Progenitor cell of endocrine pancreas (in vitro differentiated cells): ENCODE results near the gene ST7. TPM values are rescaled to one million over a fixed set of nuclear protein-coding genes. Genes with fewer than 3 reads are reported as not detected.

ENCODE experiments used
- DNase-seq: peaks from one replicate; pipeline ENCODE4 v3.0.0; 2021; ENCODE audit warnings: low spot score; ENCODE audit not compliant: unreplicated experiment
- H3K27ac Mint-ChIP-seq: 2 replicates; pipeline ENCODE4 v1.8.0; 2021; ENCODE audit warnings: mild to moderate bottlenecking, moderate library complexity, mixed read lengths
- H3K27me3 Mint-ChIP-seq: 2 replicates; pipeline ENCODE4 v1.8.0; 2021; ENCODE audit warnings: mixed read lengths
- H3K36me3 Mint-ChIP-seq: 2 replicates; pipeline ENCODE4 v1.8.0; 2022; ENCODE audit warnings: mixed read lengths; ENCODE audit not compliant: insufficient read depth
- H3K4me1 Mint-ChIP-seq: 2 replicates; pipeline ENCODE4 v1.8.0; 2021; ENCODE audit warnings: low read depth, mixed read lengths
- H3K4me3 Mint-ChIP-seq: 2 replicates; pipeline ENCODE4 v1.8.0; 2021; ENCODE audit warnings: low read depth, mild to moderate bottlenecking, moderate library complexity, mixed read lengths
- H3K9me3 Mint-ChIP-seq: 2 replicates; pipeline ENCODE4 v1.8.0; 2021; ENCODE audit warnings: low read depth, mixed read lengths
- total RNA-seq: library from RNA; stranded (reverse); gene quantifications from 2 replicates; pipeline ENCODE4 v1.2.1, GENCODE V29; 2021
- TF ChIP-seq, protein P1 (sequence below): fragments of 200-600 bp; sonication (generic); IDR thresholded peaks from one replicate; pipeline ENCODE4 v1.5.0; 2021; ENCODE audit warnings: antibody characterized with exemption, mild to moderate bottlenecking; ENCODE audit not compliant: unreplicated experiment

Gene ST7
- total RNA-seq, 1 donor from 2014 or later = 24.8 TPM

GRCh38 chr7:117041007-117041406 is 87.7 kb downstream of the ST7 start:
- peaks cover 9% of the 10 kb centered on the region for H3K9me3 Mint-ChIP-seq
- DNase-seq = no peak
- no peak overlapping the region for H3K27ac Mint-ChIP-seq
- no peak overlapping the region for H3K4me3 Mint-ChIP-seq
- H3K27me3 Mint-ChIP-seq = no peaks in the 10 kb centered on the region
- TF ChIP-seq, protein P1, sequence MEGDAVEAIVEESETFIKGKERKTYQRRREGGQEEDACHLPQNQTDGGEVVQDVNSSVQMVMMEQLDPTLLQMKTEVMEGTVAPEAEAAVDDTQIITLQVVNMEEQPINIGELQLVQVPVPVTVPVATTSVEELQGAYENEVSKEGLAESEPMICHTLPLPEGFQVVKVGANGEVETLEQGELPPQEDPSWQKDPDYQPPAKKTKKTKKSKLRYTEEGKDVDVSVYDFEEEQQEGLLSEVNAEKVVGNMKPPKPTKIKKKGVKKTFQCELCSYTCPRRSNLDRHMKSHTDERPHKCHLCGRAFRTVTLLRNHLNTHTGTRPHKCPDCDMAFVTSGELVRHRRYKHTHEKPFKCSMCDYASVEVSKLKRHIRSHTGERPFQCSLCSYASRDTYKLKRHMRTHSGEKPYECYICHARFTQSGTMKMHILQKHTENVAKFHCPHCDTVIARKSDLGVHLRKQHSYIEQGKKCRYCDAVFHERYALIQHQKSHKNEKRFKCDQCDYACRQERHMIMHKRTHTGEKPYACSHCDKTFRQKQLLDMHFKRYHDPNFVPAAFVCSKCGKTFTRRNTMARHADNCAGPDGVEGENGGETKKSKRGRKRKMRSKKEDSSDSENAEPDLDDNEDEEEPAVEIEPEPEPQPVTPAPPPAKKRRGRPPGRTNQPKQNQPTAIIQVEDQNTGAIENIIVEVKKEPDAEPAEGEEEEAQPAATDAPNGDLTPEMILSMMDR = no peak
- no peaks in the 10 kb centered on the region for H3K36me3 Mint-ChIP-seq
- peaks cover 2% of the 10 kb centered on the region for H3K4me1 Mint-ChIP-seq

DNA sequence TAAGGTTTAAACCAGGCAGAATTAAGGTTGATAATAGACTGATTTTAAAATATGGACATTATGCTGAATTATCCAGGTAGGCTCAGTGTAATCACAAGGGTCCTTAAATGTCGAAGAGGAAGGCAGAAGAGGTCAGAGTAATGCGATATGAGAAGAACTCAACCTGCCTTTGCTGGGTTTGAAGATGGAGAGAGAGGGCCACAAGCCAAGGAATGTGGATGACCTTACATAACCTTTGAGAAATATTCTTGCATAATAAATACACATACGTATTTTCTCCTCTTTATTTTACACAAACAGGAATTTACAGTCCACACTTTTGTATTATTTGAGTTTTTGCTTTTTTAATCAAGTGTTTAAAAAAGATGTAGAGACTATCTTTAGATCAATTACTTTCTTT is 88.5 kb downstream of the ST7 start:
- Mint-ChIP-seq H3K4me3 (no peak overlapping the region), H3K27me3 (no peaks in the 10 kb centered on the region), H3K36me3 (no peaks in the 10 kb centered on the region), H3K9me3 (peaks cover 9% of the 10 kb centered on the region), H3K4me1 (no peaks in the 10 kb centered on the region), H3K27ac (no peak overlapping the region)
- DNase-seq = no peak
- TF ChIP-seq, protein P1 = no peak

DNA sequence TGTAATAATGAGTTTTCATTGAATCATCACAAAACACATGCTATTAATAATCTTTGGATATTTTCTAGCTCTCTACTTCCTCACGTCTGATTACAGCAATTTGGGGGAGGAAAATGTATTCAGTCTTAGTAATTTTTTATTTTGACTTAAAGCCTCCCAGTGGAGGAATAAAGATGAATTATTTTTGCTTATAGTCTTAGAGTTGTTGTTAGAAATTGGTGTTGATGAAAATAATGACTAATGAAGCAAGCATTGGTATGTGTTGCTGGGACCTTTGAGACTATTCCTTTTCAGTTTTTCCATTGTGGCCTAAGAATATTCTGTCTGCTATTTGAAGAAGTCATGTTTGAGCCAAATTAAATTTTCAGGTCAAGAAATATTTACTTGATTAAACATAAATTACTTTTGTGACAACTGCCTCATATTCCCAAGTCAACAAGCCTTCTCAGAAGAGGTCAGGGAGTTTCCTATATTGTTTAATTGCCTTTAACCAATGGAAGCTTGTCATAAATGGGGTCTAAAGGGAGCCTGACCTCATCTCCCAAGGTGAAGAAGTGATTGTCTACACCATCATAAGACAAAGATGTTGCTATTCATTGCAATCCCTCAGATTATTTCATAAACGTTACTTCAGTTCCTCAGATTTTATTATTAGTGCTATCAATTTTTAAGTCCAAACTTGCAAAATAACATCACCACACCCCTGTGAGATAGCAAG is 90.0 kb downstream of the ST7 start:
- H3K4me1 Mint-ChIP-seq = no peaks in the 10 kb centered on the region
- no peak overlapping the region for H3K27ac Mint-ChIP-seq
- TF ChIP-seq, protein P1 = no peak
- DNase-seq = no peak
- peaks cover 9% of the 10 kb centered on the region for H3K9me3 Mint-ChIP-seq
- H3K27me3 Mint-ChIP-seq = no peaks in the 10 kb centered on the region
- no peak overlapping the region for H3K4me3 Mint-ChIP-seq
- no peaks in the 10 kb centered on the region for H3K36me3 Mint-ChIP-seq

GRCh38 chr7:117044664-117045063 is 91.4 kb downstream of the ST7 start:
- H3K27ac Mint-ChIP-seq = no peak overlapping the region
- no peak overlapping the region for H3K4me3 Mint-ChIP-seq
- no peaks in the 10 kb centered on the region for H3K4me1 Mint-ChIP-seq
- H3K27me3 Mint-ChIP-seq = no peaks in the 10 kb centered on the region
- TF ChIP-seq, protein P1 = no peak
- peaks cover 9% of the 10 kb centered on the region for H3K9me3 Mint-ChIP-seq
- no peaks in the 10 kb centered on the region for H3K36me3 Mint-ChIP-seq
- DNase-seq = no peak

DNA sequence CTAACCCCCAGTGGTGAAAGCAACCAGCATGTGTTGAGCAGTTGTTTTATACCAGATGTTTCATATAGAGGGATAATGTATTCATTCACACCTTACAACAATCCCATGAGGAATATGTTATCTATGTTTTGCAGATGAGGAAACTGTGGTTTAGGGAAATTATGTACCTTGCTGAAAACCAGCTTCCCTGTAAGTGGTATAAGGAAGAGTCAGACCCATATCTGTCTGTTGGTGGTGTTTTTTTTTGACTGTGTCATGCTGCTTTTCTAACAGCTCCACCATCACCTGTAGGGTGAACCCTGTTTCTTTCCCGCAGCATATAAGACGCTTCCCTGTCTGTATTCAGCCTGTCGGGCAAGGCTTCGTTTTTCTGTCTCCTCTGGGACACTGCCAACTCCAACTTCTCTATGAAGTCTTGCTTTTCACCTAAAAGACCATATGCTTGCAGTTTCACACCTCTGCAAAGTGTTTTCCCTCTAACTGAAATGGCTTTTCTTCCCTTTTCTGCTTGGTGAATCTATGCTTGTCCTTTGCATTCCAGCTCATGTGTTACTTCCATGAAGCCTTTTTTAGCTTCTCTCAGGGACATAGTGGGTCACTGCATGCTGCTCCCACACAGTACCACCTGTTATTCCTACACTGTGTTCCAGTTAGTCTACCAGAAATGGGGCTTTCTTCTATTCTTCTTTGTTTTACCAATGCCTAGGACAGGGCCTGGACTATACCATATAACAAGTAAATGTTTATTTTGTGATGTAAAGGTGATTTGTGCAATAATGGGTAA is 92.8 kb downstream of the ST7 start:
- TF ChIP-seq, protein P1 = no peak
- Mint-ChIP-seq H3K27me3 (no peaks in the 10 kb centered on the region), H3K4me1 (no peaks in the 10 kb centered on the region), H3K9me3 (peaks cover 9% of the 10 kb centered on the region), H3K27ac (no peak overlapping the region), H3K36me3 (no peaks in the 10 kb centered on the region), H3K4me3 (no peak overlapping the region)
- no peak for DNase-seq
